Activated T-cell treated with anti-CD3 and anti-CD28 coated beads, Interleukin-2, amount 50 U/mL, for 72 hours (primary cell): ENCODE data around the gene CRACR2A. TPM values are rescaled to one million over a fixed set of nuclear protein-coding genes. Genes with fewer than 3 reads are reported as not detected.
A peak's percentile ranks its signal among the peaks of the same experiment; 100 is the strongest.

Experiments
- ATAC-seq, 2 donors: fragments of 150-1000 bp; cut with Tn5 transposase; replicated peaks in 1 of 2; 2 replicates each; pipeline ENCODE4 v1.10.0; 2021; ENCODE audit warnings: moderate library complexity in 2 of 2, mild to moderate bottlenecking in 1 of 2
- DNase-seq, 2 donors: peaks; one replicate each; pipeline ENCODE4 v3.0.0; 2021 to 2022; ENCODE audit warnings: mixed read lengths in 1 of 2
- H3K27ac Mint-ChIP-seq: one replicate; pipeline ENCODE4 v1.8.0; 2022; ENCODE audit warnings: mild to moderate bottlenecking, moderate library complexity, mixed read lengths
- H3K27me3 Mint-ChIP-seq: one replicate; pipeline ENCODE4 v1.8.0; 2022; ENCODE audit warnings: low read depth, mixed read lengths
- H3K36me3 Mint-ChIP-seq, 2 donors: one replicate each; pipeline ENCODE4 v1.8.0; 2022; ENCODE audit warnings: mixed read lengths in 2 of 2, mild to moderate bottlenecking in 1 of 2; ENCODE audit not compliant: insufficient read depth in 2 of 2
- H3K4me1 Mint-ChIP-seq: one replicate; pipeline ENCODE4 v1.8.0; 2022; ENCODE audit warnings: low read depth, mixed read lengths
- H3K4me3 Mint-ChIP-seq, 2 donors: one replicate each; pipeline ENCODE4 v1.8.0; 2022; ENCODE audit warnings: mild to moderate bottlenecking in 2 of 2, mixed read lengths in 2 of 2, moderate library complexity in 2 of 2
- H3K9me3 Mint-ChIP-seq, 2 donors: one replicate each; pipeline ENCODE4 v1.8.0; 2022; ENCODE audit warnings: mixed read lengths in 2 of 2
- total RNA-seq, 2 donors: library from RNA; stranded (reverse); gene quantifications; one replicate each; pipeline ENCODE4 v1.2.3, GENCODE V29; 2022

The CRACR2A gene
- total RNA-seq, 2 donors from 2014 or later: 20.0 to 25.5 TPM

- Mint-ChIP-seq H3K9me3 (peaks cover 1 to 9% of the 10 kb centered on the region in 2 donors), H3K27me3 (no peaks in the 10 kb centered on the region), H3K4me3 (no peak overlapping the region), H3K4me1 (peaks cover 47% of the 10 kb centered on the region), H3K27ac (no peak overlapping the region), H3K36me3 (peaks cover 17 to 23% of the 10 kb centered on the region in 2 donors)
- ATAC-seq: no peak
- DNase-seq: no peak
Observed at GRCh38 chr12:3727354-3727753, 25.6 kb downstream of the CRACR2A start.

DNA sequence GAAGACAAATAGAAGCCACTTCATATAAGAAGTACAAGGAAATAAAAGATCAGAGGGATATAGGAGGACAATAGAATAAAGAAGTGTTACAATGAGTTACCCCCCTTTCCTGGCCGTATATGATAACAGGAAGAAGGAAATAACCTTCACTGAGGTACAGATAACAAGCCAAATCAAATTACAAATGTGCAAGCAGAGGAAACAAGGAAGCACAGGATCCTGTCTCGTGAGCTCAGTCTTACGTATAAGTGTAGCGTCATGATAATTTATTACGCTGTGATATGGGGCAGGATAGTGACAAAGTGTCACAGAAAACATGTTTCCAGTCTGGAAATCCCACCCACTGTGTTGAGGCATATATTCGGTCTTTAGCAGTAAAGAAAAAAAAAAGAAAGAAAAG, 26.5 kb downstream of the CRACR2A start:
- Mint-ChIP-seq H3K27me3 (no peaks in the 10 kb centered on the region), H3K36me3 (peaks cover 18 to 25% of the 10 kb centered on the region in 2 donors), H3K27ac (peak overlapping the region; percentile 67), H3K9me3 (peaks cover 1 to 11% of the 10 kb centered on the region in 2 donors), H3K4me1 (peaks cover 47% of the 10 kb centered on the region), H3K4me3 (peak overlapping the region; percentile 20 to 73)
- ATAC-seq (no peak), DNase-seq (no peak)

GRCh38 chr12:3725388-3726115, 27.4 kb downstream of the CRACR2A start:
- Mint-ChIP-seq H3K27ac (no peak overlapping the region), H3K27me3 (no peaks in the 10 kb centered on the region), H3K4me1 (peaks cover 46% of the 10 kb centered on the region), H3K4me3 (no peak overlapping the region), H3K36me3 (peaks cover 20 to 28% of the 10 kb centered on the region in 2 donors), H3K9me3 (peaks cover 1 to 12% of the 10 kb centered on the region in 2 donors)
- ATAC-seq (no peak), DNase-seq (no peak)

DNA sequence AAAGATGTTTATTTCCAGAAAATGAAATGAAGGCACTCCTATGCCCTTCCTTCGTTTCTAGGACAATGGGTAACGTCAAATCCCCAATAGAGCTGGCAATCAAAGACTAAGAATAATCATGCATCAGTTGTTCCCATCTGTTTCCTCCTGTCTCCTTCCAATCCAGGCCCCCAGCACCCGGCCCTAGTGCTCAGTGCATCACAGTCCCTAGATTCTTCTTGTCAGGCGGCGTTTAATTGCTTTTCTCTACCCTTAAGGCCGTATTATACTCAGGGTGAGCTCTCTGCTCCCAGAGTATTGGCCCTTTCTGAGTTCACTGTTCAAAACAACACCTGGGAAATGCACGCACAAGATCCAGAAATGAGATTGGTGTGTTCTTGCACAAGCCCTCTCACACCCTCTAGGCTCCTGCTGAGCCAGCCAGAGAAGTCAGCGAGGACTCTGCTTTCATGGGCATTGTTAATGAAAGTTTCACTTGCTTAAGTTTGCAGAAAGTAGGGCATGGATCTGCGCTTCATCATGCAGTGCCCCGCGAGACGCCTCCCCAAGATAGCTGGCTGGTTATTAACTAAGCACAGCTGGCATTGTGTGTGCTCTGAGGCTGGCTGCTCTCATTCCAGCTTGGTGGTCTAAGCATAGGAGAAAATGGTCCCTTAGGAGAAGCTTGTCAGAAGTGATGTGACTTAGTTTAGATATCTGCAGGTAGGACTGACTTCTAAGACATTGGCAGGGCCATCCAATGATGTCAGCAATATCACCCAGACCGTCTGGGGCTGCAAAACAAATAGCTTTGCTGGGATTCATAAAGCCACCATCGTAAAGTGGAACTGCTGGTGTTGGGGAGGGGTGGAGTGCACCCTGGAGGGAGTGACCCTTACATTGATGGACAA, 28.7 kb downstream of the CRACR2A start:
- Mint-ChIP-seq H3K4me1 (peaks cover 32% of the 10 kb centered on the region), H3K36me3 (peaks cover 20 to 26% of the 10 kb centered on the region in 2 donors), H3K27me3 (no peaks in the 10 kb centered on the region), H3K9me3 (peaks cover 1 to 12% of the 10 kb centered on the region in 2 donors), H3K4me3 (no peak overlapping the region), H3K27ac (no peak overlapping the region)
- ATAC-seq (no peak), DNase-seq (no peak)

DNA sequence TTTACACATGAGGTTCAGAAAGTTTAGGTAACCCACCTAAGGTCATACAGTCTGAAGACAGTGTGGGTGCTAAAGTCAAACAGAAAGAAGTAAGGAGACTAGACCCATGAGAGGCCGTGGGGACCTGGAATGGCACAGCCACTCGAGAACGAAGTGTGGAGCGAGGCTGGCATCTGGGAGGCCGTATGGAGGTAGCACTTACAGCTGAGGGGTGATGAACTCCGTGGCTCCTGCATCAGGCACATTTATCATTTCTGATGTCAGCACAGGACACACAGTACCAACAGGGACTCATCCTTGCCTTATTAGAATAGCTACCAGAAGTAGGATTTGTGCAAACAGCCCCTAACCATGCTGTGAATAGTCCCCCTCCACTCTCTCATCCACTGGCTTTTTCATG, 30.5 kb downstream of the CRACR2A start:
- no peak overlapping the region for H3K4me3 Mint-ChIP-seq
- DNase-seq: no peak
- H3K27ac Mint-ChIP-seq: no peak overlapping the region
- no peak for ATAC-seq
- peaks cover 1 to 12% of the 10 kb centered on the region in 2 donors for H3K9me3 Mint-ChIP-seq
- peaks cover 18 to 26% of the 10 kb centered on the region in 2 donors for H3K36me3 Mint-ChIP-seq
- H3K4me1 Mint-ChIP-seq: peaks cover 14% of the 10 kb centered on the region
- no peaks in the 10 kb centered on the region for H3K27me3 Mint-ChIP-seq

- Mint-ChIP-seq H3K36me3 (peaks cover 18 to 22% of the 10 kb centered on the region in 2 donors), H3K27me3 (no peaks in the 10 kb centered on the region), H3K9me3 (peaks cover 1 to 12% of the 10 kb centered on the region in 2 donors), H3K27ac (no peak overlapping the region), H3K4me1 (no peaks in the 10 kb centered on the region), H3K4me3 (no peak overlapping the region)
- no peak for ATAC-seq
- no peak for DNase-seq
Observed at GRCh38 chr12:3720772-3721171, 32.1 kb downstream of the CRACR2A start.

DNA sequence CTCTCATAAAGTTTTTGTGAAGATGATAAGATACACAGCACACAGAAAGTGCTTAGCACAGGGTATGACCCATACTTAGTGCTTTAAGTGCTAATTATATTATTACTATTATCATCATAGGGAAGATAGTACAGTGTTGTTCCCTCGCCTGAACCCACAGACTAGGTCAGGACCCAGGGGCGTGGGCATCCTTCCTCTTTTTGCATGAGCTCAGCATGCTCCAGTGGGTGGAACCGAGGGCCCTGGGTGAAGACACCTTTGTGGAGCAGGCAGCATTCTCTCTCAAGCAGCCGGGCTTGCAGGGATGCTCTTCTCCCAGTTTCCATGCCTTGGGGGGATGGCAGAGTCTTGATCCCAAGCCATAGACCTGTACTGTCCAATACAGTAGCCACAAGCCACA, 34.8 kb downstream of the CRACR2A start:
- H3K4me1 Mint-ChIP-seq: peaks cover 5% of the 10 kb centered on the region
- peaks cover 7 to 17% of the 10 kb centered on the region in 2 donors for H3K36me3 Mint-ChIP-seq
- no peak overlapping the region for H3K4me3 Mint-ChIP-seq
- H3K27me3 Mint-ChIP-seq: no peaks in the 10 kb centered on the region
- DNase-seq: no peak
- H3K9me3 Mint-ChIP-seq: peaks cover 0 to 8% of the 10 kb centered on the region in 2 donors
- no peak for ATAC-seq
- H3K27ac Mint-ChIP-seq: no peak overlapping the region

GRCh38 chr12:3717283-3717898, 35.5 kb downstream of the CRACR2A start:
- no peak overlapping the region for H3K4me3 Mint-ChIP-seq
- no peak overlapping the region for H3K27ac Mint-ChIP-seq
- no peaks in the 10 kb centered on the region for H3K27me3 Mint-ChIP-seq
- DNase-seq: no peak
- peaks cover 5% of the 10 kb centered on the region for H3K4me1 Mint-ChIP-seq
- H3K9me3 Mint-ChIP-seq: peaks cover 0 to 4% of the 10 kb centered on the region in 2 donors
- H3K36me3 Mint-ChIP-seq: peaks cover 3 to 12% of the 10 kb centered on the region in 2 donors
- no peak for ATAC-seq

DNA sequence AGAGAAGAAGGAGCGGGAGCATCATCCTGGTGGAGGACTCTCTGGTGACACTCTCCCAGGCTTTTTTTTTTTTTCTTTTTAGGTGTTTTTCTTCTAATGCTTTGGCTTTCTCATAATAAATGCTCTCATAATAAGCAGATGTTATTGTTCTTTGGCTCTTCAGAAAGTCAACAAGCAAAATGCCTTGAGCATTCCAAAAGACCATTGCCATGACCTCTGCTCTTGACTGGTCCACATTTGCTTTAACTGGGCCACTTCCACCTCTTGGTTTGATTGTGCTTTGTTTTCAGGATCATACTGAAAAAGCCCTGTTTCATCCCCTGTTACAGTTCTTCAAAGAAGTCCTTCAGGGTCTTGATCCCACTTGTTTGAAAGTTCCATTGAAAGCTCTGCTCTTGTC, 36.9 kb downstream of the CRACR2A start:
- Mint-ChIP-seq H3K36me3 (peaks cover 0 to 7% of the 10 kb centered on the region in 2 donors), H3K4me3 (no peak overlapping the region), H3K9me3 (no peaks in the 10 kb centered on the region), H3K27me3 (no peaks in the 10 kb centered on the region), H3K27ac (no peak overlapping the region), H3K4me1 (peaks cover 5% of the 10 kb centered on the region)
- ATAC-seq (no peak), DNase-seq (no peak)

DNA sequence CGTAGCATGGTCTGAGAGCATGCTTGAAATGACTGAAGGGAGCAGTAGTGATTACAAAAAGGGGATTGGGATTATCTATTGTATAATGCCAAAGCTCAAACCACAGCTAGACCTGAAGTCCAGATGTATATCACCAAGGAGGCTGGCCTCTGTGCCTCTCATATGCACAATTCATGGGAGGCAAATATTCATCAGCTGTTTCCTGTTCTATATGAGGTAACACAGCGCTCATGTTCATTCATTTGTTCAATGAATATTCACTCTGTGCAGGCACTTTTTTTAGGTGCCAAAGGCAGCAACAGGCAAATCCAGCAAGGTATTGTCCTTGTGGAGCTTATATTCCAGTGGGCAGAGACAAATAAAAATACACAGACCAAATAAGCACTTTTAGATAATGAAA, 39.0 kb downstream of the CRACR2A start:
- Mint-ChIP-seq H3K27ac (no peak overlapping the region), H3K27me3 (no peaks in the 10 kb centered on the region), H3K4me3 (no peak overlapping the region), H3K9me3 (no peaks in the 10 kb centered on the region), H3K36me3 (peaks cover 0 to 5% of the 10 kb centered on the region in 2 donors), H3K4me1 (peaks cover 5% of the 10 kb centered on the region)
- no peak for ATAC-seq
- no peak for DNase-seq

DNA sequence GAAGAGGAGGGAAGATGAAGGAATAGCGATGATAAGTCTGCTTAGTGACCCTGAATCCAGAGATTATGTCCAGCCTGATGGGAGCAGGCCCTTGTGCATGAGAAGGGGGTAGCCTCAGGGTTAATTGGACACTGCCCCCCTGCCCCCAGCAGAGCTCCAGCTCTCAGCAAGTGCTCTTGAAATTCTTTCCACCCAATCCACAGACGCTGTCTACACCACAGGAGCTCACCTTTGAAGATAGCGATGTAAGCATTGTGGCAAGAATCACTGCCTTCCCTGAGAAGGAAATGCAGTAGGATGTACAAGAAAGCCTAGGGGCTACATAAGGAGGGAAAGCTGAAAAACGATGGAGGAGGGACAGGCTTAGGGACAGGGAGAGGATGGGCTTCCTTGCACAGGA, 39.4 kb downstream of the CRACR2A start:
- peaks cover 0 to 5% of the 10 kb centered on the region in 2 donors for H3K36me3 Mint-ChIP-seq
- H3K27ac Mint-ChIP-seq: no peak overlapping the region
- no peaks in the 10 kb centered on the region for H3K9me3 Mint-ChIP-seq
- H3K27me3 Mint-ChIP-seq: no peaks in the 10 kb centered on the region
- peaks cover 5% of the 10 kb centered on the region for H3K4me1 Mint-ChIP-seq
- H3K4me3 Mint-ChIP-seq: no peak overlapping the region
- no peak for ATAC-seq
- no peak for DNase-seq

DNA sequence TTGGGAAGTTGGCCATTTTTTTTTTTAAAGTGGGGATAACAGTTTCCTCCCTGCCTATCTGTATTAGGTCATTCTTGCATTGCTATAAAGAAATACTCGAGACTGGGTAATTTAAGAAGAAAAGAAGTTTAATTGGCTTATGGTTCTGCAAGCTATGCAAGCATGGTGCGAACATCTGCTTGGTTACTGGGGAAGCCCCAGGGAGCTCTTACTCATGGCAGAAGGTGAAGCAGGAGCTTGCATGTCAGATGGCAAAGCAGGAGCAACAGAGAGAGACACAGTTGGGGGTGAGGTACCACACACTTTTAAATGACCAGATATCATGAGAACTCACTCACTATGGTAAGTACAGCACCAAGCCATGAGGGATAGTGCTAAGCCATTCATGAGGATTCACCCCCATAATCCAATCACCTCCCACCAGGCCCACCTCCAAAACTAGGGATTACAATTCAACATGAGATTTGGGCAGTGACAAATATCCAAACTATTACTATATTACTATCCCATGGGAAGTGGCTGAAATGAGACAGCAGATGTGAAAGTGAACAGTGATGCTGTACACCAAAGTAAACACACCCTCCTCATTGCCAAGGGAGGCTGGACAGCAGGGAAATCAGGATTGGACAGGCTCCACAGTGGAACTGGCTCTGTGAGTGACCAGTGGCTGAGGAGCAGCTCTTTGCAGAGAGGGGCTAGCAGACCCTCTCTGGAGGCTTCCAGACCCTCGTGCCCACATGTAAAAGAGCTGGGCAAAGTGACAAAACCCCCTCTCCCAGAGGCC, 40.5 kb downstream of the CRACR2A start:
- Mint-ChIP-seq H3K27me3 (no peaks in the 10 kb centered on the region), H3K4me1 (peaks cover 5% of the 10 kb centered on the region), H3K27ac (no peak overlapping the region), H3K36me3 (peaks cover 0 to 3% of the 10 kb centered on the region in 2 donors), H3K9me3 (no peaks in the 10 kb centered on the region), H3K4me3 (no peak overlapping the region)
- DNase-seq (no peak), ATAC-seq (no peak)
